GM12878 (cell line): ENCODE measurements around the gene RIMBP2. TPM values are rescaled to one million over a fixed set of nuclear protein-coding genes. Genes with fewer than 3 reads are reported as not detected.

Experiments used
- ATAC-seq: fragments of 200-7000 bp; cut with Tn5 transposase; 3 replicates; pipeline ENCODE4 v1.9.1; 2020; ENCODE audit warnings: mild to moderate bottlenecking, moderate library complexity
- BruUV-seq: library from RNA; stranded (reverse); fragments of 400-500 nt; replicated peaks from 2 replicates; lab custom pipeline; 2021; lab: Mats Ljungman, UMichigan
- CTCF ChIA-PET: fragments of 300-600 bp; sonication (Branson Sonifier 250); formaldehyde crosslinking; extraction: SDS; loops from one replicate; lab custom pipeline; 2021; ENCODE audit warnings: inconsistent platforms; lab: Yijun Ruan, JAX
- POLR2A ChIA-PET: fragments of 350-600 bp; formaldehyde crosslinking; extraction: SDS; loops from one replicate; lab custom pipeline; 2021; ENCODE audit warnings: inconsistent platforms; lab: Charles Lee
- RAD21 ChIA-PET: fragments of 300-600 bp; sonication (Branson Sonifier 250); formaldehyde crosslinking; loops from one replicate; lab custom pipeline; 2023; ENCODE audit warnings: antibody characterized with exemption; ENCODE audit not compliant: unreplicated experiment; lab: Charles Lee
- SMC1A ChIA-PET: fragments of 300-600 bp; sonication (Branson Sonifier 250); formaldehyde crosslinking; loops from one replicate; lab custom pipeline; 2023; ENCODE audit not compliant: unreplicated experiment, uncharacterized antibody; lab: Charles Lee
- DNase-seq: peaks from one replicate; pipeline ENCODE4 v3.0.0-alpha.2; 2011; ENCODE audit warnings: low read depth, low spot score
- FAIRE-seq: peaks from 3 replicates; lab custom pipeline; 2011; peaks lifted over from hg19 to GRCh38; lab: Jason Lieb, UNC
- H2AFZ ChIP-seq: 2 replicates; pipeline ENCODE4 v1.6.0; 2011; ENCODE audit warnings: low read depth, low read length, control low read depth; ENCODE audit not compliant: control insufficient read depth
- H3K27ac ChIP-seq: 2 replicates; pipeline ENCODE4 v1.5.1; 2011; ENCODE audit warnings: control low read depth; ENCODE audit not compliant: control insufficient read depth, insufficient read depth
- H3K27me3 ChIP-seq, 2 experiments: replicated peaks in 1 of 2; 2 replicates each; pipeline versions ENCODE4 v1.6.0 to v1.6.1; 2011; ENCODE audit warnings: low read length in 1 of 2; ENCODE audit not compliant: control insufficient read depth in 2 of 2, insufficient read depth in 2 of 2
- H3K36me3 ChIP-seq, 2 experiments: 2 replicates each; pipeline ENCODE4 v1.5.1; 2011; ENCODE audit warnings: low read length in 1 of 2; ENCODE audit not compliant: control insufficient read depth in 2 of 2, insufficient read depth in 2 of 2
- H3K4me1 ChIP-seq: 2 replicates; pipeline ENCODE4 v1.6.1; 2011; ENCODE audit warnings: mild to moderate bottlenecking, low read length, moderate library complexity, mixed read lengths; ENCODE audit not compliant: control insufficient read depth, insufficient read depth
- H3K4me2 ChIP-seq: 2 replicates; pipeline ENCODE4 v1.6.0; 2011; ENCODE audit warnings: control low read depth; ENCODE audit not compliant: control insufficient read depth, insufficient read depth
- H3K4me3 ChIP-seq: fragments of 200-600 bp; sonication (generic); 2 replicates; pipeline ENCODE4 v1.5.1; 2016
- H3K79me2 ChIP-seq: 2 replicates; pipeline ENCODE4 v1.6.0; 2011; ENCODE audit warnings: low read length; ENCODE audit not compliant: control insufficient read depth, insufficient read depth
- H3K9ac ChIP-seq: 2 replicates; pipeline ENCODE4 v1.8.0; 2011; ENCODE audit warnings: low read length, control low read depth, mixed read lengths; ENCODE audit not compliant: control insufficient read depth, insufficient read depth
- H3K9me3 ChIP-seq: replicated peaks from 3 replicates; pipeline ENCODE4 v1.5.1; 2011; ENCODE audit warnings: mild to moderate bottlenecking, low read length; ENCODE audit not compliant: control insufficient read depth, insufficient read depth
- H4K20me1 ChIP-seq: 2 replicates; pipeline ENCODE4 v1.6.0; 2011; ENCODE audit not compliant: control insufficient read depth, insufficient read depth
- CHD2 ChIP-seq: IDR thresholded peaks from 2 replicates; pipeline ENCODE4 v1.6.1; 2011; ENCODE audit warnings: low read depth, low read length, improper control_type of control experiment, borderline replicate concordance
- NR2C2 ChIP-seq: IDR thresholded peaks from 2 replicates; pipeline ENCODE4 v1.6.1; 2011; ENCODE audit warnings: borderline replicate concordance, low read depth; ENCODE audit not compliant: control insufficient read depth, insufficient read length
- SREBF2 ChIP-seq: IDR thresholded peaks from 2 replicates; pipeline ENCODE4 v1.6.1; 2012; ENCODE audit warnings: mild to moderate bottlenecking, low read length
- TARDBP ChIP-seq: IDR thresholded peaks from 2 replicates; pipeline ENCODE4 v1.6.1; 2016; ENCODE audit warnings: borderline replicate concordance
- ZZZ3 ChIP-seq: IDR thresholded peaks from 2 replicates; pipeline ENCODE4 v1.6.1; 2011; ENCODE audit warnings: low read depth; ENCODE audit not compliant: control insufficient read depth, insufficient read length
- WGBS: methylation state at CpG from one replicate; pipeline ENCODE4 v1.1.6; 2016; ENCODE audit warnings: low lambda C conversion rate; ENCODE audit not compliant: insufficient replicate concordance, insufficient coverage; ENCODE audit errors: missing lambda C conversion rate; 5-methylcytosine and 5-hydroxymethylcytosine counted together
- in situ Hi-C: fragments of 300-500 bp; cut with MboI; formaldehyde crosslinking; loops from 9 replicates; pipeline ENCODE4 v1.14.3; 2018; ENCODE audit warnings: mixed read lengths
- intact Hi-C: fragments of 100-400 bp; cut with micrococcal nuclease; formaldehyde crosslinking; loops from one replicate; pipeline ENCODE4 v1.14.2; 2022; ENCODE audit not compliant: unreplicated experiment
- polyA plus RNA-seq, 11 experiments: library from polyadenylated mRNA; depleted of rRNA in 4 of 11; unstranded in 6 of 11; stranded (reverse) in 5 of 11; fragments of >200 nt; fragmentation: Nextera tagmentation in 4 of 11; fragmentation: Illumina TruSeq in 1 of 11; extraction: Ambion mirVana in 4 of 11; extraction: Trizol in 1 of 11; gene quantifications; 1 replicate in 1 of 11; 2 replicates in 10 of 11; pipeline versions ENCODE4 v1.2.1 to v1.2.3, GENCODE V29; 2011 to 2016; ENCODE audit warnings: inconsistent platforms in 2 of 11, missing spikeins in 2 of 11, low read depth in 1 of 11
- total RNA-seq, 4 experiments: library from RNA; depleted of rRNA in 3 of 4; stranded (reverse); fragments of >200 nt in 3 of 4; fragmentation: Illumina TruSeq in 1 of 4; extraction: Trizol in 1 of 4; gene quantifications; 2 replicates each; pipeline versions ENCODE4 v1.2.1 to v1.2.3, GENCODE V29; 2013 to 2021
- TF ChIP-seq, protein P1 (sequence below): IDR thresholded peaks from 2 replicates; pipeline ENCODE4 v1.6.1; 2011; ENCODE audit warnings: low read depth, mild to moderate bottlenecking, low read length, moderate library complexity, borderline replicate concordance; ENCODE audit errors: extremely low read depth
- TF ChIP-seq, protein P2 (sequence below): IDR thresholded peaks from 2 replicates; pipeline ENCODE4 v1.6.1; 2012; ENCODE audit warnings: low read length, inconsistent platforms
- TF ChIP-seq, protein P3 (sequence below): fragments of 150-350 bp; IDR thresholded peaks from 2 replicates; pipeline ENCODE4 v1.6.1; 2014; ENCODE audit warnings: mild to moderate bottlenecking, low read depth, low read length
- TF ChIP-seq, protein P4 (sequence below): fragments of 450-650 bp; IDR thresholded peaks from 2 replicates; pipeline ENCODE4 v1.6.1; 2016; ENCODE audit warnings: mild to moderate bottlenecking

RIMBP2 gene
- total and polyA plus RNA-seq, 10 of the 15 experiments (the other 5 are each of a cell fraction or from before 2014, with no cell fraction given): 0.04 to 2.9 (median 0.07) TPM; not detected in 1

DNA sequence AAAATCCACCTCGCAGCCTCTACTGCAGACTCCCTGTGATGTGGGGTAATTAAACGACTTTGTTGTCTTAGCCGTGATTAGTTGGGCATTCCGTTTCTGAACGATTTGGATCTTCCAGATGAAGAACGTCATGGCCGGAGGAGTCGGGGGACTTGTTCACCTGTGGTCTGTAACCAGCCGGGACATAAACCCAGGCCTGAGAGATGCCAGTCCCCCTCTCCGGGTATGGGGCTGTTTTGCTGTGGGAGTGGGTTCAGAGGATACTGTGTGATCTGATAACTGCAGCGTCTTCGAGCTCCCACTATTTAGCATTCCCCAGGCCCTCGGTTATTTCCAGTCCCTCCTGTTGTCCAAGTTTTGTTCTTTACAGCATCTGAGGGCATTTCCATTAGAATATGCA lies 282.3 kb downstream of the RIMBP2 start:
- H3K9ac ChIP-seq: no peak overlapping the region
- FAIRE-seq: no peak
- H4K20me1 ChIP-seq: no peaks in the 10 kb centered on the region
- POLR2A ChIA-PET: no interaction called here
- DNase-seq: no peak
- TF ChIP-seq, protein P1, sequence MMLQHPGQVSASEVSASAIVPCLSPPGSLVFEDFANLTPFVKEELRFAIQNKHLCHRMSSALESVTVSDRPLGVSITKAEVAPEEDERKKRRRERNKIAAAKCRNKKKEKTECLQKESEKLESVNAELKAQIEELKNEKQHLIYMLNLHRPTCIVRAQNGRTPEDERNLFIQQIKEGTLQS: no peak
- TF ChIP-seq TARDBP (no peak), NR2C2 (no peak), CHD2 (no peak), ZZZ3 (no peak), SREBF2 (no peak)
- TF ChIP-seq, protein P2, sequence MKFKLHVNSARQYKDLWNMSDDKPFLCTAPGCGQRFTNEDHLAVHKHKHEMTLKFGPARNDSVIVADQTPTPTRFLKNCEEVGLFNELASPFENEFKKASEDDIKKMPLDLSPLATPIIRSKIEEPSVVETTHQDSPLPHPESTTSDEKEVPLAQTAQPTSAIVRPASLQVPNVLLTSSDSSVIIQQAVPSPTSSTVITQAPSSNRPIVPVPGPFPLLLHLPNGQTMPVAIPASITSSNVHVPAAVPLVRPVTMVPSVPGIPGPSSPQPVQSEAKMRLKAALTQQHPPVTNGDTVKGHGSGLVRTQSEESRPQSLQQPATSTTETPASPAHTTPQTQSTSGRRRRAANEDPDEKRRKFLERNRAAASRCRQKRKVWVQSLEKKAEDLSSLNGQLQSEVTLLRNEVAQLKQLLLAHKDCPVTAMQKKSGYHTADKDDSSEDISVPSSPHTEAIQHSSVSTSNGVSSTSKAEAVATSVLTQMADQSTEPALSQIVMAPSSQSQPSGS: no peak
- TF ChIP-seq, protein P3, sequence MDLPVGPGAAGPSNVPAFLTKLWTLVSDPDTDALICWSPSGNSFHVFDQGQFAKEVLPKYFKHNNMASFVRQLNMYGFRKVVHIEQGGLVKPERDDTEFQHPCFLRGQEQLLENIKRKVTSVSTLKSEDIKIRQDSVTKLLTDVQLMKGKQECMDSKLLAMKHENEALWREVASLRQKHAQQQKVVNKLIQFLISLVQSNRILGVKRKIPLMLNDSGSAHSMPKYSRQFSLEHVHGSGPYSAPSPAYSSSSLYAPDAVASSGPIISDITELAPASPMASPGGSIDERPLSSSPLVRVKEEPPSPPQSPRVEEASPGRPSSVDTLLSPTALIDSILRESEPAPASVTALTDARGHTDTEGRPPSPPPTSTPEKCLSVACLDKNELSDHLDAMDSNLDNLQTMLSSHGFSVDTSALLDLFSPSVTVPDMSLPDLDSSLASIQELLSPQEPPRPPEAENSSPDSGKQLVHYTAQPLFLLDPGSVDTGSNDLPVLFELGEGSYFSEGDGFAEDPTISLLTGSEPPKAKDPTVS: no peak
- TF ChIP-seq, protein P4, sequence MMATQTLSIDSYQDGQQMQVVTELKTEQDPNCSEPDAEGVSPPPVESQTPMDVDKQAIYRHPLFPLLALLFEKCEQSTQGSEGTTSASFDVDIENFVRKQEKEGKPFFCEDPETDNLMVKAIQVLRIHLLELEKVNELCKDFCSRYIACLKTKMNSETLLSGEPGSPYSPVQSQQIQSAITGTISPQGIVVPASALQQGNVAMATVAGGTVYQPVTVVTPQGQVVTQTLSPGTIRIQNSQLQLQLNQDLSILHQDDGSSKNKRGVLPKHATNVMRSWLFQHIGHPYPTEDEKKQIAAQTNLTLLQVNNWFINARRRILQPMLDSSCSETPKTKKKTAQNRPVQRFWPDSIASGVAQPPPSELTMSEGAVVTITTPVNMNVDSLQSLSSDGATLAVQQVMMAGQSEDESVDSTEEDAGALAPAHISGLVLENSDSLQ: no peak
- no peaks in the 10 kb centered on the region for H3K79me2 ChIP-seq
- H3K27ac ChIP-seq: no peak overlapping the region
- ATAC-seq: no peak
- H3K9me3 ChIP-seq: no peaks in the 10 kb centered on the region; the same call in 2 of the 3 replicates
- no peak overlapping the region for H2AFZ ChIP-seq
- H3K27me3 ChIP-seq: no peaks in the 10 kb centered on the region
- no TSS peak for BruUV-seq
- RAD21 ChIA-PET: no interaction called here
- no peaks in the 10 kb centered on the region; a peak in 1 of 4 replicates for H3K36me3 ChIP-seq
- CTCF ChIA-PET: no interaction called here
- H3K4me2 ChIP-seq: no peak overlapping the region
- 36% methylated on average over 13 of the region's 13 CpGs for WGBS
- H3K4me1 ChIP-seq: no peaks in the 10 kb centered on the region
- in situ Hi-C loops (no loop called here), intact Hi-C loops (no loop called here)
- no peak overlapping the region for H3K4me3 ChIP-seq
- SMC1A ChIA-PET: no interaction called here
